Measurements from ENCODE around the gene HOXB6. TPM values are rescaled to one million over a fixed set of nuclear protein-coding genes. Genes with fewer than 3 reads are reported as not detected.

Gene HOXB6
- total RNA-seq, 1 experiment from 2014 or later, result 19.2 TPM

DNA sequence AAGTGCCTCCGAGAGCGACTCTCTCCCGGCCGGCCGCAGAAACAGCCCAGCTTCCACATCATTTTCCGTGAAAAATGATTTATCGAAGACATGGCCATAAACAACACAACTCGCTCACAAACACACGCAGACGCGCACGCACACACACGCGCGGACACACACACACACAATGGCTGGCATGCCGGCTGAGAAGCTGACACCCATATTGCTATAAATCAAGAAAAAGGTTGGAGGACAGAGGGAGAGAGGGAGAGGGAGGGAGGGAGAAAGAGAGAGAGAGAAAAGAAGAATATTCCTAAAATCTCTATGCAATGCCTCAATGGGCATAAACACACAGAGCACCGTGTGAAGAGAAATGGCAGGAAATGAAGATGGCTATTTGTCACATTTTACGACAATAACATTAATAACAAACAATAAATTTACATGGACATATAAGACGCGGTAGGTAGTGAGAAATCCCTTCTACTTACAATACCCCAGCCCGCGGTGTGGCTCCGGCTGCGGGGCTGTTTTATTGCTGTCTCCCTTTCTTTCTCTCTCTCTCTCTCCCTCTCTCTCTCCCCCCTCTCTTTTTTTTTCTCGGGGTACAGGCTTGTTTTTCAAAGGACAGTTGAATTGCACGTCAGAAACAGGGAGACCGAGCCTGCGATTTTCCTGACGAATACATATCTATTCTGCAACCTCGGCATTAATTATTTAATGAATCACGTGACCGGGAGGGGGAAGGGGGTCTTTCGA is 36.1 kb downstream of the HOXB6 start:
- DNase-seq (ENCODE audit: low read depth), result no peak

DNA sequence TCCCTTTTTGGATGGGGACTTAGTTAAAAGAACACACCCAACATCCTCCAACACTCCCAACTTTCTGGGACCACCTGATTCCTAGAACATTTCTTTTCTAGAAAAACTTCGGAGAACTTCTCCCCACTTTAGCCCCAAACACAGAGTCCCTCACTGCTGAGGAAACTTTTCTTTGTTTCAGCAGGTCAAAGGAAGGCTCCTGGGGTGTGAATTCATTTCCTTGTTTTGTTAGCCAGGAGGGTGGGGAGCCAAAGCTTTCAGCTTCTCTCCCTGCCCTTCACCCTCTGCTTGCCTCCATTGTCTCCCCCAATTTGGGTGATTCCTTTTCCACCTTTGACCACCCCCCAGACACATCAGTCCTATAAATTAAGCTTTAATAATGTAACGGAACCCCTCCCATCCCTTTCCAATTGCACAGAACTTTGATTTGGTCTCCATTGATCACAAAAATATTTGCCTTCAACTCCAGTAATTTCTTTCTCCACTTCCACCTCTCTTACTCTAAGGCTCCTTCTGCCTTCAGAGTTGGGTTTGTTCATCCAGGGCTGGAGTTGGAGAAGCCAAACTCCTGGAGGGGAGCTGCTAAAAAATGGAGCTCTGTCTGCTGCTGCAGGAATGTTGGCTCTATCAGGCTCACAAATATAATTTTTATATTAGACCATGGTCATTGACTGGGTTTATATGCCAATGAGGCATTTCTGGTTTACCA is 37.0 kb downstream of the HOXB6 start:
- DNase-seq (ENCODE audit: low read depth), result no peak

DNA sequence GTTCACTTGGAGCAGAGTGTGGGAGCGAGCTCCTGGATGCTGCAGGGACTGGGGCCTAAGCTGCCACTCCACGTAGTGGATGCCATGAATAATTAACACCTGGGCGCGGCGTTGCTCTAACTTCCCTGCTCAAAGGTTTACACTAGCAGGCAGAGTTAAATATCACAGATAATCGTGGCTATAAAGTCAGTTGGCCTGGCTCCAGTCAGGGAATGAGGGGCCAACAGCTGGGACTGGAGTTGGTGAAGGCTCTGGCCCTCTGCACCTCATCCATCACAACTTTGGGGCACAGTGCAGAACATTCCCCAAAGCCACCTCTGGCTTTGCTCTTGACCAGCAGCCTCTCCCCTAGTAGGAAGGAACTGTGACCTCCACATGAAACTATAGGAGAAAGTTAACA is 37.6 kb downstream of the HOXB6 start:
- no peak for DNase-seq (ENCODE audit: low read depth)

DNA sequence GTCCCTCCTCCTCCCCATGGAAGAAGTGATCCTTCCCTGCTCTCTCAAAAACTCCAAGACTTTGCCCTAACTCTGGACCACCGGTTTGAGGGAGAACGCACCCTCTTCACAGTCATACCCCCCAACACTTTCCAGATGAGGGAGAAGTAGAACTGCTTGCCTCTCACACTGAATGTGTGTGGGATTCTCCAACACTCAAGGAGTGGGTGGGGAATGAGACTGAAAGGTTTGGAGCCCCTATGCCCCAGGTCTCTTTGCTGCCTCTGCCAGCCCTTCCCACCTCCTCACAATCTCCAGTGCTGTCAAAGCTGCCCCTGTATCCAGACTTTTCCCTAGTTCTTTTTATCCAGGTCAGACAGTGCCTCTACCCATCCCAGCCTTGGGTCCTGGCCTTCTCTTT is 38.1 kb downstream of the HOXB6 start:
- DNase-seq (ENCODE audit: low read depth), result no peak

DNA sequence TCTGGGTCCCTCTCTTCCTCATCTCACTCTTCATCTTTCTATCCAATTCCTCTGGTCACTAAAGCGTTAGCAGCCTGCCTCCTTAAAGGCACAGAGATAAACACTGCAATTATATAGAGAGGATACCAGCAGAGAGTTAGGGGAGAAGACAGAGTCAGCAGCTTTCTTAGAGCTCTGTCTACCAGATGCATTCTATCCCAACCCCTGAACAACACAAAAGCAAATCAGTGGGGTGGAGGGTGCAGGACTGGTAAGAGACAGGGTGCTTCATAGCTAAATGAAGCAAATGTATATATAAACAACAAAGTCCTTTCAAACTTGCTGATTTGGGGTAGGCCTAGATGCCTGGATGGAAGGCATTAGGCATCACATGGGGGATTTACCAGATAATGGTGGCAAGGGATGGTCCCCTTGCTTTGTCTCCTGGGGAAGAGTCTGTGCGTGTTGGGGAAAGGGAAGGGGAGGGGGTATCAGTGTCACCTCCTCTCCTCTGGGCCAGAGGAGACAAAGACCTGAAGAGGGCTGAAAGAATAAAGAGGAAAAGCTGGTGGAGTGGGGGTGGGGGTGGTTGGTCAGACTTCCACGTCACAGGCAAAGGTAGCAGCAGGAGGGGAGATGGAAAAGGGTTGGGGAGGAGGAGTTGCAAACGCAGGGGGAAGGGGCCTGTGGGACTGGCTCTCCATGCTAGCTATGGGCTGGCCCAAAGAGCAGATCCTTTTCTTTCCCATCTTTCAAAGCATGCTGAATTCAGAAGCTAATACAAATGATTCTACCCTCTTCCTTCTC is 38.7 kb downstream of the HOXB6 start:
- no peak for DNase-seq (ENCODE audit: low read depth)

DNA sequence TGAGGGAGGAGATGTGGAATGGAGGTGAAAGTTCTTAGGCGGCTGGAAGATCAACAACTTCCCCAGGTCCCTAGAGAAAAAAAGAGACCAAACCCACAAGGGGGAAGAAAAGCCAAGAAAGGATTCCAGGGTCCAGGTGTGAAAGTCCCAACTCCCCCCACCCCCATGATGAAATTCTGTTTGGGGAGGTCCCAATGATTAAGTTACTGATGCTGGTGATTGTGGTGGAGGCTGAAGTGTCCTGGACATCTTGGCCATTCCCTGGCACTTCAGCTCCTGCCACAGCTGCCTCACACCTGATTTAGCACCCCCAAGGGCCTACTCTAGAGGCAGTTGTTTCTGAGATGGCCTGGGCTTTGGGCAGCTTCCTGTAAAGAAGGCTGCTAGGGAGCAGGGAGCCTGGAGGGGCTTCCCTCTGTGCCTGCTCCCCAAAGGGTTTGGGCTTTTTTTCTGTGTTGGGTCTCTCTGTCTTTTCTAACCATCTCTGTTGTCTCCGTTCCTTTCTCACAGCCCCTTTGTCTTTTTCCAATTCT is 39.7 kb downstream of the HOXB6 start:
- DNase-seq (ENCODE audit: low read depth), result no peak

DNA sequence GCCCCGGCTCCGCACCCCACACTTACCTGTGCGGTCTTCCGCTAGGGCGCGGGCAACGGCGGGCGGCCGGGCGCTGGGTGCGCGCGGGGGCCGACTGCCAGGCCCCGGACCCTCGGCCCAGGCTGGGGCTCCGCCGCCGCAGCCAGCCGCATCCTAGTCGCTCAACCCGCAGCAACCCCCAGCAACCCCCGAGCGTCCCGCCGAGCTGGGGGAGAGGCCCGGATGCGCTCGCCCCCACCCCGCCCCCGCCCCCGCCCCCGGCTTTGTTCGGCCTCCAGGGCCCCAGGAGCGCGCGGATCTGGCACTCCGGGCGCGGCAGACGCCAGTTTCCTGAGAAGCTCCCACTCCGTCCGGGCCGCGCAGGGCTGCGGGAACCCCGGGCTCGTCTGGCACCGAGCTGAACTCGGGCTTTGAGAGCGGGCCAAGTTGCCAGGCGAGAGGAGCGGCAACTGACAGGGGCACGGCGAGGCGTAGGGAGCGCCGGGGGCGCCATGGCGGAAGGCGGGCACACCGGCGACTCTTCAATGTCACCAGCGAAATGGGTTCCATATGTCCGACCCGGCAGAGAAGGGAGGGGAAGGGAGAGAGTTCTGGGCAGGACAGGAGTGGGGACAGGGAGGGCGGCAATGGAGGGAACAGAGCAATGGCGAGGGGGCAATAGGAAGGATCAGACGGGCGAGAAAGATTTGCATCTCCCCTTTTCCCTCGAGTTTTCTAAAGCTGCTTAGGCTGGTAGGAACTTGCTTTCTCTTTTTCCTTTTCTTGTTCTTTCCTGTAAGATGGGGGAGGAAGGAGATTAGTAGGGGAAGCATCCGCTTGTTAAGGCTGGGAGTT is 40.4 kb downstream of the HOXB6 start:
- no peak for DNase-seq (ENCODE audit: low read depth)

DNA sequence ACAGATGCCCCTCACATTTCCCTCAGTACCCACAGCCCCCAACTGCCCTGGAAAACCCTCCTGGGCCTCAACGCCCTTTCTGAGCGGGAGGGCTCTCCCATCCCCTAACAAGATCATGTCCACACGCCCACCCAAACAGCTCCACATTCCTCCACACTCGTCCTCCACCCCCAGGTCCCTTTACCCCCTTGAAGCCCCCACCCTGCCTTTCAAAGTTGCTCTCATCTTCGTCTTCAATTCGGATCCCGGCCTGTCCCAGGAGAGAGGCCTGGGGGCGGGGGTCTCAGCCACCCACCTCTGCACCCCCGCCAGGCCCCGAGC is 41.0 kb downstream of the HOXB6 start:
- DNase-seq (ENCODE audit: low read depth), result no peak

DNA sequence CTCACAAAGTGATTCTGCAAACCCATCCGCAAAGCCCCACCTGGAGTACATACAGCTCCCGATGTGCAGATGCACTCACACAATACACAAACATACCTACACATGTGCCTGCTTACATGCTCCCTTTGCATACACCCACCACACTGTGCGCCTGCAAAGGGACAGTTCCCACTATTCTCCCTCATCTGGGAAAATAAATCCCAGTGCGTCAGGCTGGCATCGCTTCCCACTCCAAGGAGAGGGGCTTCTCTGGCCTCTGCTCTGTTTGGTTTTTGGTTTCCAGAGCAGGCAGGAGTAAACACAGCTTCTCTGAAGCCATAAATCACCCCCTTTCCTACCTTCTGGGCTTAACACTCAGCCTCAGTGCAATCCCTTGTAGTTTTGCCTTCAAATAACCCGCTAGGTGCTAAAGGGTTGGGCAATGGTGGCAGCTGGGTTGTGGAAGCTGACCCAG is 41.4 kb downstream of the HOXB6 start:
- no peak for DNase-seq (ENCODE audit: low read depth)

DNA sequence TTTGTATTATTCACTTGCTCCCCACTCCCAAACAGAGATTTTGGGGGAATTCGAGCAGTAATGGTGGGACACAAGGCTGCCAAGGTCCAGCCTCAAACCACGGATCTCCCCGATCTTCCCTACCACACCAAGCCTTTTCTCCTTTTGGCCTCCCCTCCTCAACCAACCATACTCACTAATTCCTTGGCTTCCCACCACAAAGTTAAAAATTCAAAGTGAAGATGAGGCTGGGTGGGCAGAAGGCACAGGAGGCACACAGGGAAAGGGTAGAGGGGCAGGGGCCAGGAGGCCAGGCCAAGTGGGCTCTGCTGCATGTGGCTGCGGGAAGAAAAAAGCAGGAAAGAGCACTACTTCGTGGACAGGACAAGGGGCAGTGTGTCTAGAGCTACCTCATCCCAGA is 41.9 kb downstream of the HOXB6 start:
- DNase-seq (ENCODE audit: low read depth), result no peak

DNA sequence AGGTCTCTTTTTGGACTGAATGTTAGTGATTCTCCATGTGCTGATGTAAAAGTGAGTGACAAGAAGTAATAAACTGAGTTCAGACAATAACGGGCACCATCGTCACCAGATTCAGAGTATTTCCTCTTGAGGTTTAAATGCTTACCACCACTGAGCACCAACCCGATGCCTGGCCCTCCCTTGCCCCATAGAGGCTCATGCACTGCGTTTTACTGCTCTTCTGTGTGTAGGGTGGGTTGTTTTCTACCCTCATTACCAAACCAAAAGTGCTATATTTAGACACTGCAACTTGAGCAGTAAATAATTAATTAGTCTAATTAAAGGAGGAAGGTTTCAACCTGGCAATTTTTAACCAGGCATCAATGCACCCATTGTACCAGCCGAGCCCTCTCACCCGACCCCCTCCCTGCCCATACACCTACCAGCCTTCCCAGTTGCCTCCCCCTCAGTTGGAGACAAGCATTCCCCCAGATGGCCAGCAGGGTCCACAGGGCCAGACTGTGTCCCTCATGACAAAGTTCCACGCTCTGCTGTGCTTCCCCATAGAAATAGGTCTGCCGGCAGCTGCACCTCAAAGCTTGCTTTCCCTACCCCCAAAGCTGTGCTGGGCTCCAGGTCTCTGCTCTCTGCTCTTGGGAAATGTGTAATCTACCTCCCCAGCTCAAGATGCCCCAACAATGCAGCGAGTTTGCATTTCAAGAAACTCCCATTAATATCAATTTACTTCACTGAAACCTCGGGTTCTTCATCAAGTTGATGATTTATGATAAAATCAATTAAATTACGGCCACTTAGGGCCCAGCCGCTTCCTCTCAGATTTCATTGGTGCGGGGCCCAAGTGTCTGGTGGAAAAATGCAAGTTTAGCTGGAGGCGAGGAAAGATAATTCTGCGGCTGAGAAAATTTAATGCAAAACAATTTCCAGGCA is 42.6 kb downstream of the HOXB6 start:
- DNase-seq (ENCODE audit: low read depth), result no peak

DNA sequence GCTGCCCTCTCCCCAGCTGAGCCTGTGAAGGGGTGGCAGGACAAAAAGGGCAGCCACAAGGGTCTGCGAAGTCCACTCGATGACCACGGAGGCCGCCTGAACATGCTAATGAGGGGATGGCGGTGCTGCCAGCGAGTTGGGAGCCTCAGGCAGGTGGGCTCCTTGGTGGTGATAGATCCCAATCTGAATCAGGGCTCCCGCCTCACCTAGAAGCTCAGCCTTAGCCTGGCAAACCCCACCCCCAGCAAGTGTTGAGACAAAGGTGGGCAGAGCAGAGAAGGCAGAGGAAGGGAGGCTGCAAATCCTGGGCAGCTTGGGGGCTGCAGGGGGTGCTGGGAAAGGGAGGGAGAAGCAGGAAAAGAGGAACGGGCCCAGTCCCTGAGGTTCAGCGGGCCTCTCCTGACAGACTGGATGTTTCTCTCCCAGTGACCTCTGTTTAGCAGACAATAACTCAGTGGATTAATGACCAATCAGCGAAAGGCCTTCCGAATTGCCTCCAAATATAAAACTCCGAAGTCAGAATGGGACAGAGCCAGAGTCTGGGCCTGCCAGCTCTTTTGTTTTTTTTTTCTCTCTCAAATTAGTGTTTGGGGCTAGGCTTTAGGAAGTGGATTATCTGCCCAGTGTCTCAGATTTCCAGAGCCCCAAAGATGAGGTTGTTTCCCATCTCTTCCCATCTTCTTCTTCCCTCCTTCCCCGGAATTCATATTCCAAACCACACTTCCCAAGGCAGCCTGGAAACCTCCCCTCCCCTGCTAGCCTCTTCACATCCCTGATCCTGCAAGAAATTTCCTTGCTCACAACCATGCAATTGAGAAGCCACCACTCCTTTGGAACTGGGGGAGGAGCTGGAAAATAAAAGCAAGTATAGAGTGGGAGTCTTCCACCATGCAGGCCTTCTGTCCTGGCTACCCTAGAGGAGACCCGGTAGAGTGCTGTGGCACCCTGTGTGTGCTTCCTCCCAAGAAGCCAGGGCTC is 44.7 kb downstream of the HOXB6 start:
- no peak for DNase-seq (ENCODE audit: low read depth)

DNA sequence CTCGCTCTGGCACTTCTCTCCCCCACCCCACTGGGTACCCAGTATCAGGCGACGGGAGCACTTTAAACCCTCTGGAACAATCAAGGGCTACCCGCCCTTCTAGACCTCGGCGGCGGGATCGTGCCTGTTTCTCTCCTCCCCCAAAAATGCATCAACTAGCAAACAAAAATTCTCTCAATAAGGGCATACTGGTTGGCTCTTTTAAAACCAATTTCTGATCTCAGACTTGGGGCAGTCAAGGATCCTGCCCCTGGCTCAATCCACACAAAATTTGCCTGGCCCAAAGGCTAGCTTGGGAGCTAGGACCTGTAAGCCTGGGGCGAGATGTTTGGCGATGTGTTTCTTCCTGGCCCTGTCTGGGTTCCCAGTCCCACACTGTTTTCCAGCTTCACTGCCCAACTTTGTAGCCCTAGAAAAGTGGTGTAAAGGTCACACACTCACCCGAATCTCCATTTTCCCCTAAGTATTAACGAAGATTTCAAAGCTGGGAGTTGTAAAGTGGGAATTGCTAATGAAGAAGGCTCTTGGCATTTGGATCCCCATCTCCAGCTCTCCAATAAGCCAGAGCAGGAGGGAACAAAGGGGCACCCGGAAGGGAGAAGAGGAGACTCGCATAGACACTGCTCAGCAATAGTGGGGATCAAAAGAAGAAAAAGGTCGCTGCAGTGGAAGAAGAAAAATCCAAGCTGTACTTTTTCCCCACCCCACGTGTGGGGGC is 45.5 kb downstream of the HOXB6 start:
- no peak for DNase-seq (ENCODE audit: low read depth)

DNA sequence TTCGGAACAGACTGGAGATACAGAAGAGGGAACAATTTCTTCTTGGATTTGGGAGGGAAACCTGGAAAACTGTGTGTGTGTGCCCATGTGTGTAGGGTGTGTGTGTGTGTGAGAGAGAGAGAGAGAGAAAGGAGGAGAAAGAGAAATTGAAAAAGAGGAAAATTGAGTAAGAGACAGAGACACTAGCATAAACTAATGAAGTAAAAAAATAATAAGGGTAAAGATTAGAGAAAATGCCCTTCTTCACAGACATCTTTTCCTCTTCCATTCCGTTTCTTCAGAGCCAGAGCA is 46.0 kb downstream of the HOXB6 start:
- no peak for DNase-seq (ENCODE audit: low read depth)

DNA sequence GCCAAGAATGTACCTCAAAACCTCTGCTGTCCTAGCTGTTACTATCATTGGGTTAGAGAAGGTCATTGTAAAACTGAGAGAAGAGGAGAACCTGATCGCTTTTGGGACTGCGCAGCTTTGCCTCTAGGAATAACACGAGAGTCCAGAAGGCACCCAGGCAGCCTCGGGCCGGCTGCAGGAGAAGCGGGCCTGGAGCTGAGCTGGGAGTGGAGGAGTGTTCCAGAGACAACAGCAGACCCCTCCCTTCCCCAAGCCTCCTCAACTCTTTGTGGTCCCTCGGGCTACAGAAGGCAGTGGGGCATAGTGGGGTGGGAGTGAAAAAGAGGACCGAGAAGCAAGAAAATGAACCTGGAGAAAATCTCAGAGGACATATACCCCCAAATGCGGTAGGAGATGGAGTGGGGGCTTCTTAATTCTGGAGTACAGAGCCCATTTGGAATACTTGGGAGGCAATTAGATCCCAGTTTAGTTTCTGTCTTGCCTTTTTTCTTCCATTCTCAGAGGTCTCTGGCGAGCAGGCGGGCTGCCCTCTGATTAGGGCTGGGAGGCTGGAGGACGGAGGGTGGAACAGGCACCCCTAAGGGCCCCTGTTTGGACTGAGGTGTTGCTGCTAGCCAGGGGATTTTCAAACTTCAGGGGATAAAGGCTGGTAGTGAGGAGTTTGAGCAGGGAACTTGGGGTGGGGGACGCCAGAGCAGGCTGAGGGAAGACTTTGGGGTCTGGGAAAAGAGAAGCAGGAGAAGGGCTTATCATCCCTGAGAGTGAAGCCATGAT is 46.5 kb downstream of the HOXB6 start:
- no peak for DNase-seq (ENCODE audit: low read depth)

DNA sequence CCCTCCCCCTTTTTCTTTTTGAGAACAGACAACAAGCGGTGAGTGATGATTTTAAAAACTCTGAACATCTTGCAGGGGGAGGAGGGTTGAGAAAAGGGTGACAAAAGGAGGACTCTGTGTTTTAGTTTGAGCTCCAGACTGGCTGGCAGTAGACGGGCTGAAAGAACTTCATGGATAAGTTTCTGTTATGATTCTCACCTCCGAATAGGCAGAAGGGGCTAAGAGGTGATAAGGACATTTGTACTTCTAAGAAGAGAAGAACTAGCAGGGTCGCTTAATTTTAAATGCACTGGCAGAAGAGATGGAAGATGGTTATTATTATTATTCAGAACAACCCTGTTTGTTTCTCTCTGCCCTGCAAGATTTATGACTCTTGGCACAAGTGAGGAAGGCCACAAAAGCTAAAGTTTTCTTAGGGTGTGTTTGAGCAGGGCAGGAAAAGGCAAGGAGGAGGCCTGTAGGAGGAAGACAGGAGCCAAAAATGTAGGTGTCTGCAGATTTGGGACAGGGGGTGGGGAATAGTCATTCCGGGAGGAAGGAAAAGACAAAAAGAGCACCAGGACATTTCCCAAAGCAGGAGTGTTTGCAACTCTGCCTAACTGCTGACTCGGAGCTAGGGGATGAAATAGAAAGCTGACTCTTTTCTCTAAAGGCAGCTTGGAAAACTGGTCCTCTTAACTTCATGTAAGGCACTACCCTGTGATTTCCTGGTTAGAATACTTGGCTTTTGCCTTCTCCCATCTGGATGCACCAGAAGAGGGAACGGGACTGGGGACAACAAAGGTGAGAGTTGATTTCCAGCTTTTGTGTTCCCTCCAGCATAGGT is 48.0 kb downstream of the HOXB6 start:
- DNase-seq (ENCODE audit: low read depth), result no peak

DNA sequence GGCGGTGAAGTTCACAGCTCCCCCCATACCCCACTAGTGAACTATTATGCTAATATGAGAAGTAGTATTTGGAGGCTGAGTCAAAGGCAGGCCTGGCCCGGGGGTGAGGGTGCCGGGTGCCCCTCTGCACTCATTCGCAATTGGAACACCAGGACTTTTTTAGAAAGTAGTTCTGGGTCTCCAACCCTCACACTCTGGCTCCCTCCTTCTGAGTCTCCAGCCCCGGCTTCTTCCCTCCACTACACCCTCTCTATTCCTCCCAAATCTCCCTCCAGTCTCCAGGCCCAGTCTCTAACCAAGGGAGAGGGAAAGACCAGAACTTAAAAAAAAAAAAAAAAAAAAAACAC is 48.6 kb downstream of the HOXB6 start:
- no peak for DNase-seq (ENCODE audit: low read depth)
